Neural cell (in vitro differentiated cells): ENCODE results near the gene P3H3.

Experiments
- CTCF ChIP-seq: fragments of 450-650 bp; IDR thresholded peaks from 2 replicates; pipeline ENCODE4 v1.5.1; 2014; ENCODE audit warnings: antibody characterized with exemption, mild to moderate bottlenecking, moderate library complexity; ENCODE audit not compliant: poor library complexity, severe bottlenecking
- EP300 ChIP-seq: fragments of 450-650 bp; conservative IDR thresholded peaks from 2 replicates; pipeline ENCODE4 v1.6.1; 2014; ENCODE audit warnings: antibody characterized with exemption, mild to moderate bottlenecking, moderate library complexity; ENCODE audit not compliant: poor library complexity, severe bottlenecking
- EZH2 ChIP-seq: fragments of 200-600, 300-800 bp; shearing (Covaris generic), sonication (generic); IDR thresholded peaks from 2 replicates; pipeline ENCODE4 v1.6.1; 2014; ENCODE audit warnings: antibody characterized with exemption, low read length, borderline replicate concordance, mild to moderate bottlenecking; ENCODE audit not compliant: insufficient read depth, poor library complexity, severe bottlenecking
- POLR2AphosphoS5 ChIP-seq: IDR thresholded peaks from 2 replicates; pipeline ENCODE4 v1.6.1; 2012
- RAD21 ChIP-seq: fragments of 450-650 bp; conservative IDR thresholded peaks from 2 replicates; pipeline ENCODE4 v1.6.1; 2014; ENCODE audit warnings: antibody characterized with exemption, mild to moderate bottlenecking, moderate library complexity
- REST ChIP-seq: IDR thresholded peaks from 2 replicates; pipeline ENCODE4 v1.6.1; 2012; ENCODE audit warnings: borderline replicate concordance
- TAF1 ChIP-seq: IDR thresholded peaks from 2 replicates; pipeline ENCODE4 v1.6.1; 2012; ENCODE audit warnings: low read depth

GRCh38 chr12:6836851-6837250, 8.6 kb downstream of the P3H3 start:
- TF ChIP-seq CTCF (no peak), EZH2 (no peak), REST (no peak), POLR2AphosphoS5 (no peak), EP300 (no peak), RAD21 (no peak), TAF1 (no peak)
